PC-9 (cell line): ENCODE results near the gene PDK4.

Source experiments
- EZH2 ChIP-seq: fragments of 200-600 bp; sonication (generic); IDR thresholded peaks from 2 replicates; pipeline ENCODE4 v1.8.0; 2017; ENCODE audit warnings: antibody characterized with exemption, low read depth
- TF ChIP-seq, protein P1 (sequence below): fragments of 200-600 bp; sonication (generic); conservative IDR thresholded peaks from 2 replicates; pipeline ENCODE4 v1.6.1; 2017; ENCODE audit warnings: mixed run types, antibody characterized with exemption, mild to moderate bottlenecking, moderate library complexity

- TF ChIP-seq, protein P1, sequence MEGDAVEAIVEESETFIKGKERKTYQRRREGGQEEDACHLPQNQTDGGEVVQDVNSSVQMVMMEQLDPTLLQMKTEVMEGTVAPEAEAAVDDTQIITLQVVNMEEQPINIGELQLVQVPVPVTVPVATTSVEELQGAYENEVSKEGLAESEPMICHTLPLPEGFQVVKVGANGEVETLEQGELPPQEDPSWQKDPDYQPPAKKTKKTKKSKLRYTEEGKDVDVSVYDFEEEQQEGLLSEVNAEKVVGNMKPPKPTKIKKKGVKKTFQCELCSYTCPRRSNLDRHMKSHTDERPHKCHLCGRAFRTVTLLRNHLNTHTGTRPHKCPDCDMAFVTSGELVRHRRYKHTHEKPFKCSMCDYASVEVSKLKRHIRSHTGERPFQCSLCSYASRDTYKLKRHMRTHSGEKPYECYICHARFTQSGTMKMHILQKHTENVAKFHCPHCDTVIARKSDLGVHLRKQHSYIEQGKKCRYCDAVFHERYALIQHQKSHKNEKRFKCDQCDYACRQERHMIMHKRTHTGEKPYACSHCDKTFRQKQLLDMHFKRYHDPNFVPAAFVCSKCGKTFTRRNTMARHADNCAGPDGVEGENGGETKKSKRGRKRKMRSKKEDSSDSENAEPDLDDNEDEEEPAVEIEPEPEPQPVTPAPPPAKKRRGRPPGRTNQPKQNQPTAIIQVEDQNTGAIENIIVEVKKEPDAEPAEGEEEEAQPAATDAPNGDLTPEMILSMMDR = no peak
- TF ChIP-seq EZH2 = no peak
Measured at GRCh38 chr7:95582578-95583293, 13.6 kb downstream of the PDK4 start.
